Measurements from ENCODE around the gene CCL5.

The CCL5 gene

GRCh38 chr17:35917519-35918213 is 37.5 kb upstream of the CCL5 start:
- H3K4me3 ChIP-seq = no peak overlapping the region
- no peaks in the 10 kb centered on the region for H3K4me1 ChIP-seq
- TF ChIP-seq, protein P1, sequence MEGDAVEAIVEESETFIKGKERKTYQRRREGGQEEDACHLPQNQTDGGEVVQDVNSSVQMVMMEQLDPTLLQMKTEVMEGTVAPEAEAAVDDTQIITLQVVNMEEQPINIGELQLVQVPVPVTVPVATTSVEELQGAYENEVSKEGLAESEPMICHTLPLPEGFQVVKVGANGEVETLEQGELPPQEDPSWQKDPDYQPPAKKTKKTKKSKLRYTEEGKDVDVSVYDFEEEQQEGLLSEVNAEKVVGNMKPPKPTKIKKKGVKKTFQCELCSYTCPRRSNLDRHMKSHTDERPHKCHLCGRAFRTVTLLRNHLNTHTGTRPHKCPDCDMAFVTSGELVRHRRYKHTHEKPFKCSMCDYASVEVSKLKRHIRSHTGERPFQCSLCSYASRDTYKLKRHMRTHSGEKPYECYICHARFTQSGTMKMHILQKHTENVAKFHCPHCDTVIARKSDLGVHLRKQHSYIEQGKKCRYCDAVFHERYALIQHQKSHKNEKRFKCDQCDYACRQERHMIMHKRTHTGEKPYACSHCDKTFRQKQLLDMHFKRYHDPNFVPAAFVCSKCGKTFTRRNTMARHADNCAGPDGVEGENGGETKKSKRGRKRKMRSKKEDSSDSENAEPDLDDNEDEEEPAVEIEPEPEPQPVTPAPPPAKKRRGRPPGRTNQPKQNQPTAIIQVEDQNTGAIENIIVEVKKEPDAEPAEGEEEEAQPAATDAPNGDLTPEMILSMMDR (IDR thresholded peaks at IDR 0.05) = no peak
- no peaks in the 10 kb centered on the region for H3K36me3 ChIP-seq
- DNase-seq = peak in 1 of 2 donors; percentile 41
- H3K27me3 ChIP-seq = no peaks in the 10 kb centered on the region
- H3K27ac ChIP-seq = no peak overlapping the region
- H3K9me3 ChIP-seq = no peaks in the 10 kb centered on the region
- intact Hi-C loops (cut with DNase I; ENCODE audit: low total_unique reads) = no loop called here

GRCh38 chr17:35915153-35915964 is 35.2 kb upstream of the CCL5 start:
- Histone ChIP-seq H3K4me3 (no peak overlapping the region), H3K27me3 (no peaks in the 10 kb centered on the region), H3K27ac (no peak overlapping the region), H3K36me3 (no peaks in the 10 kb centered on the region), H3K4me1 (no peaks in the 10 kb centered on the region), H3K9me3 (no peaks in the 10 kb centered on the region)
- DNase-seq = peak in 1 of 2 donors; percentile 21
- TF ChIP-seq, protein P1 (IDR thresholded peaks at IDR 0.05) = no peak
- intact Hi-C loops (cut with DNase I; ENCODE audit: low total_unique reads) = no loop called here

GRCh38 chr17:35914354-35914753 is 34.2 kb upstream of the CCL5 start:
- H3K4me3 ChIP-seq = no peak overlapping the region
- no peak overlapping the region for H3K27ac ChIP-seq
- H3K27me3 ChIP-seq = no peaks in the 10 kb centered on the region
- intact Hi-C loops (cut with DNase I; ENCODE audit: low total_unique reads) = no loop called here
- TF ChIP-seq, protein P1 (IDR thresholded peaks at IDR 0.05) = no peak
- no peaks in the 10 kb centered on the region for H3K9me3 ChIP-seq
- no peaks in the 10 kb centered on the region for H3K4me1 ChIP-seq
- H3K36me3 ChIP-seq = no peaks in the 10 kb centered on the region
- peak in 1 of 2 donors; percentile 41 for DNase-seq

DNA sequence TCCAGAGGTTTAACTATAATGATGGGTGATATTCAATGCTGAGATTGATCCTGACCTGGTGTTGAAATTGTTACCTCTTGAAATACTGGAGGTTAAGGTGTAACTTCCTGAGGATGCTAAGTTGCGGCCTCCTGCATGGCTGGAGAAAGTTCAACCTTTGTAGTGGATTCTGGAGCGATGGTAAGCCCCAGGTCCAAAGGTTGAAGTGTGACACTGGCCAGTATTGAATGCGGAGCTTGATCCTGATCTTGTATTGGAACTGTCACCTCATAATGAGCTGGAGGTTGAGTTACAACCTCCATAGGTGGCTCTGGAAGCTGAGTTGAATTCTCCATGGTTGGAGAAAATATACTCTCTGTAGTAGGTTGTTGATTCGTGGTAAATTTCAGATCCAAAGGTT is 33.4 kb upstream of the CCL5 start:
- no peak overlapping the region for H3K27ac ChIP-seq
- TF ChIP-seq, protein P1 (IDR thresholded peaks at IDR 0.05) = no peak
- H3K4me1 ChIP-seq = no peaks in the 10 kb centered on the region
- no peaks in the 10 kb centered on the region for H3K36me3 ChIP-seq
- H3K27me3 ChIP-seq = no peaks in the 10 kb centered on the region
- H3K9me3 ChIP-seq = no peaks in the 10 kb centered on the region
- intact Hi-C loops (cut with DNase I; ENCODE audit: low total_unique reads) = no loop called here
- H3K4me3 ChIP-seq = no peak overlapping the region
- peak in 1 of 2 donors; percentile 13 for DNase-seq

DNA sequence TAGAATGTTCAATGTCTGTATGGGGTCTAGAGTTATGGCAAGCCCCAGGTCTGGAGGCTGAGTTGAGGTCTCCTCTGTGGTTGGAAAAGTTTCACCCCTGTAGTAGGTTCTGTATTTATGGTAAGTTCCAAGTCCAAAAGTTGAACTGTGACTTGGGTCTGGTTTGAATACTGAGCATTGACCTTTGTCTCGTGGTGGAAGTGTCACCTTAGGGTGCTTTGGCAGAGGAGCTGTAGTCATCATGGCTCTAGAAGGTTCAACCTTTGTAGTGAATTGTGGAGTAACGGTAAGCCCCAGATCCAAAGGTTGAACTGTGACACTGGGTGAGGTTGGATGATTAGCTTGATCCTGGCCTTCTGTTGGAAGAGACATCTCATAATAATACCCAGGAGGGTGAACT is 32.8 kb upstream of the CCL5 start:
- no peaks in the 10 kb centered on the region for H3K9me3 ChIP-seq
- DNase-seq = peak in 1 of 2 donors; percentile 1
- TF ChIP-seq, protein P1 (IDR thresholded peaks at IDR 0.05) = no peak
- H3K4me3 ChIP-seq = no peak overlapping the region
- H3K4me1 ChIP-seq = no peaks in the 10 kb centered on the region
- no peaks in the 10 kb centered on the region for H3K27me3 ChIP-seq
- no peak overlapping the region for H3K27ac ChIP-seq
- intact Hi-C loops (cut with DNase I; ENCODE audit: low total_unique reads) = no loop called here
- no peaks in the 10 kb centered on the region for H3K36me3 ChIP-seq

All from tibial artery (tissue), 4 donors.